Caco-2 (cell line): Measurements from ENCODE around the gene IGSF9B. TPM values are rescaled to one million over a fixed set of nuclear protein-coding genes. Genes with fewer than 3 reads are reported as not detected.
A peak's percentile ranks its signal among the peaks of the same experiment; 100 is the strongest.

Experiments used
- BruUV-seq: library from RNA; stranded (reverse); fragments of 400-500 nt; replicated peaks from 2 replicates; lab custom pipeline; 2021; lab: Mats Ljungman, UMichigan
- CTCF ChIA-PET: fragments of 300-600 bp; sonication (Branson Sonifier 250); formaldehyde crosslinking; loops from one replicate; lab custom pipeline; 2022; ENCODE audit warnings: antibody characterized with exemption; lab: Charles Lee
- POLR2A ChIA-PET: fragments of 300-600 bp; sonication (Branson Sonifier 250); formaldehyde crosslinking; loops from one replicate; lab custom pipeline; 2022; ENCODE audit warnings: antibody characterized with exemption; lab: Charles Lee
- DNase-seq, 2 experiments: peaks; one replicate each; pipeline versions ENCODE4 v3.0.0 to v3.0.0-alpha.2; 2020 to 2022
- H3K27me3 ChIP-seq: replicated peaks from 2 replicates; pipeline ENCODE4 v1.6.0; 2011; ENCODE audit warnings: low read length; ENCODE audit not compliant: control insufficient read depth, insufficient read depth
- H3K36me3 ChIP-seq: 2 replicates; pipeline ENCODE4 v1.5.1; 2011; ENCODE audit warnings: low read length; ENCODE audit not compliant: control insufficient read depth, insufficient read depth
- H3K4me1 ChIP-seq: fragments of 250-450 bp; sonication (Bioruptor Pico); 2 replicates; pipeline ENCODE4 v1.5.1; 2020; ENCODE audit warnings: mild to moderate bottlenecking
- H3K4me3 ChIP-seq: 2 replicates; pipeline ENCODE4 v1.5.1; 2011; ENCODE audit warnings: low read depth, mild to moderate bottlenecking, control low read depth, low read length
- H3K9me3 ChIP-seq: fragments of 250-450 bp; sonication (Bioruptor Pico); 2 replicates; pipeline ENCODE4 v1.5.1; 2020; ENCODE audit warnings: mild to moderate bottlenecking, moderate library complexity
- H3K27ac Mint-ChIP-seq: one replicate; pipeline ENCODE4 v1.8.0; 2022; ENCODE audit warnings: mixed read lengths; ENCODE audit not compliant: unreplicated experiment
- H3K27me3 Mint-ChIP-seq: one replicate; pipeline ENCODE4 v1.8.0; 2022; ENCODE audit warnings: mixed read lengths; ENCODE audit not compliant: insufficient read depth, unreplicated experiment
- H3K36me3 Mint-ChIP-seq: one replicate; pipeline ENCODE4 v1.8.0; 2022; ENCODE audit warnings: mild to moderate bottlenecking, mixed read lengths; ENCODE audit not compliant: insufficient read depth, unreplicated experiment
- H3K4me1 Mint-ChIP-seq: one replicate; pipeline ENCODE4 v1.8.0; 2022; ENCODE audit warnings: low read depth, mixed read lengths; ENCODE audit not compliant: unreplicated experiment
- H3K4me3 Mint-ChIP-seq: one replicate; pipeline ENCODE4 v1.8.0; 2022; ENCODE audit warnings: mild to moderate bottlenecking, moderate library complexity, mixed read lengths; ENCODE audit not compliant: unreplicated experiment
- H3K9me3 Mint-ChIP-seq: one replicate; pipeline ENCODE4 v1.8.0; 2022; ENCODE audit warnings: mixed read lengths; ENCODE audit not compliant: unreplicated experiment
- CTCF ChIP-seq, 2 experiments: fragments of 200-600 bp in 1 of 2; IDR thresholded peaks; 1 replicate in 1 of 2; 2 replicates in 1 of 2; pipeline versions ENCODE4 v1.5.1 to v1.8.0; 2011 to 2022; ENCODE audit warnings: antibody characterized with exemption in 1 of 2, control low read depth in 1 of 2, inconsistent platforms in 1 of 2, low read depth in 1 of 2, low read length in 1 of 2, mild to moderate bottlenecking in 1 of 2, moderate library complexity in 1 of 2; ENCODE audit not compliant: insufficient read depth in 1 of 2, severe bottlenecking in 1 of 2, unreplicated experiment in 1 of 2
- intact Hi-C: fragments of 100-400 bp; cut with micrococcal nuclease; formaldehyde crosslinking; loops from one replicate; pipeline ENCODE4 v1.10.0; 2022; ENCODE audit not compliant: unreplicated experiment
- total RNA-seq: library from RNA; stranded (reverse); gene quantifications from 2 replicates; pipeline ENCODE4 v1.2.3, GENCODE V29; 2022

Gene IGSF9B
- total RNA-seq, 1 experiment from 2014 or later = 4.2 TPM

GRCh38 chr11:133966921-133967598 lies 10.3 kb upstream of the IGSF9B start:
- DNase-seq = peak in 1 of 2 experiments; percentile 26
- H3K4me1 ChIP-seq = no peaks in the 10 kb centered on the region
- intact Hi-C loops = no loop called here
- no TSS peak for BruUV-seq
- ChIA-PET CTCF (no interaction called here), POLR2A (no interaction called here)
- no peaks in the 10 kb centered on the region for H3K9me3 ChIP-seq
- peaks cover 29% of the 10 kb centered on the region for H3K27me3 Mint-ChIP-seq
- peaks cover 5% of the 10 kb centered on the region for H3K4me1 Mint-ChIP-seq
- H3K4me3 Mint-ChIP-seq = no peak overlapping the region
- no peak overlapping the region for H3K27ac Mint-ChIP-seq
- H3K36me3 ChIP-seq = no peaks in the 10 kb centered on the region
- no peak overlapping the region for H3K4me3 ChIP-seq
- H3K9me3 Mint-ChIP-seq = no peaks in the 10 kb centered on the region
- no peaks in the 10 kb centered on the region; the same call in 1 of the 2 replicates for H3K27me3 ChIP-seq
- TF ChIP-seq CTCF (IDR thresholded peaks at IDR 0.05; ENCODE audit: insufficient read depth in 1 of 2, low read depth in 1 of 2, low read length in 1 of 2, severe bottlenecking in 1 of 2, unreplicated experiment in 1 of 2) = no peak
- H3K36me3 Mint-ChIP-seq = no peaks in the 10 kb centered on the region

- Histone ChIP-seq H3K27me3 (peaks cover 1% of the 10 kb centered on the region; the same call in 1 of the 2 replicates), H3K4me3 (no peak overlapping the region), H3K4me1 (no peaks in the 10 kb centered on the region), H3K36me3 (no peaks in the 10 kb centered on the region), H3K9me3 (no peaks in the 10 kb centered on the region)
- intact Hi-C loops = no loop called here
- no peak overlapping the region for H3K4me3 Mint-ChIP-seq
- ChIA-PET CTCF (no interaction called here), POLR2A (no interaction called here)
- no peak for TF ChIP-seq CTCF (IDR thresholded peaks at IDR 0.05; ENCODE audit: insufficient read depth in 1 of 2, low read depth in 1 of 2, low read length in 1 of 2, severe bottlenecking in 1 of 2, unreplicated experiment in 1 of 2)
- H3K27ac Mint-ChIP-seq = no peak overlapping the region
- peaks cover 5% of the 10 kb centered on the region for H3K4me1 Mint-ChIP-seq
- no peak for DNase-seq
- no peaks in the 10 kb centered on the region for H3K36me3 Mint-ChIP-seq
- H3K27me3 Mint-ChIP-seq = peaks cover 28% of the 10 kb centered on the region
- H3K9me3 Mint-ChIP-seq = no peaks in the 10 kb centered on the region
- BruUV-seq = no TSS peak
Measured at GRCh38 chr11:133966172-133966651, 9.4 kb upstream of the IGSF9B start.

- DNase-seq = no peak
- intact Hi-C loops = no loop called here
- no TSS peak for BruUV-seq
Measured at GRCh38 chr11:133965031-133965601, 8.3 kb upstream of the IGSF9B start.

More at GRCh38 chr11:133965031-133965601, 8.3 kb upstream of the IGSF9B start:
- Mint-ChIP-seq H3K4me3 (no peak overlapping the region), H3K36me3 (no peaks in the 10 kb centered on the region), H3K9me3 (no peaks in the 10 kb centered on the region), H3K27ac (no peak overlapping the region), H3K27me3 (peaks cover 23% of the 10 kb centered on the region), H3K4me1 (peaks cover 5% of the 10 kb centered on the region)
- no peak overlapping the region for H3K4me3 ChIP-seq
- CTCF ChIA-PET = no interaction called here
- no peaks in the 10 kb centered on the region for H3K9me3 ChIP-seq
- no peaks in the 10 kb centered on the region for H3K4me1 ChIP-seq
- POLR2A ChIA-PET = no interaction called here
- H3K36me3 ChIP-seq = no peaks in the 10 kb centered on the region
- H3K27me3 ChIP-seq = peaks cover 1% of the 10 kb centered on the region; the same call in 1 of the 2 replicates
- TF ChIP-seq CTCF (IDR thresholded peaks at IDR 0.05; ENCODE audit: insufficient read depth in 1 of 2, low read depth in 1 of 2, low read length in 1 of 2, severe bottlenecking in 1 of 2, unreplicated experiment in 1 of 2) = no peak
